PC-3 (cell line): ENCODE measurements around the gene NOTCH1. TPM values are rescaled to one million over a fixed set of nuclear protein-coding genes. Genes with fewer than 3 reads are reported as not detected.

ENCODE experiments used
- ATAC-seq: fragments of 200-7000 bp; cut with Tn5 transposase; 2 replicates; pipeline ENCODE4 v1.9.1; 2020; ENCODE audit warnings: mild to moderate bottlenecking, moderate library complexity
- BruUV-seq: library from RNA; stranded (reverse); fragments of 400-500 nt; replicated peaks from 2 replicates; lab custom pipeline; 2021; lab: Mats Ljungman, UMichigan
- CTCF ChIA-PET: fragments of 300-600 bp; sonication (Branson Sonifier 250); formaldehyde crosslinking; loops from one replicate; lab custom pipeline; 2022; ENCODE audit warnings: antibody characterized with exemption; lab: Charles Lee
- POLR2A ChIA-PET: fragments of 300-600 bp; sonication (Branson Sonifier 250); formaldehyde crosslinking; loops from one replicate; lab custom pipeline; 2022; ENCODE audit warnings: antibody characterized with exemption; ENCODE audit not compliant: unreplicated experiment; lab: Charles Lee
- DNase-seq: peaks from one replicate; pipeline ENCODE4 v3.0.0-alpha.2; 2015
- H2AFZ ChIP-seq: fragments of 300-600 bp; sonication (generic); 2 replicates; pipeline ENCODE4 v1.6.0; 2016; ENCODE audit warnings: antibody characterized with exemption, low read length
- H3F3A ChIP-seq: fragments of 300-600 bp; sonication (generic); one replicate; pipeline ENCODE4 v1.6.0; 2017; ENCODE audit warnings: antibody characterized with exemption, low read length, control low read depth, mild to moderate bottlenecking; ENCODE audit not compliant: unreplicated experiment
- H3K27ac ChIP-seq: fragments of 300-600 bp; sonication (generic); 2 replicates; pipeline ENCODE4 v1.5.1; 2016; ENCODE audit warnings: mild to moderate bottlenecking, low read length
- H3K27me3 ChIP-seq: fragments of 300-600 bp; sonication (generic); 2 replicates; pipeline ENCODE4 v1.6.1; 2016; ENCODE audit warnings: low read length, mixed read lengths
- H3K36me3 ChIP-seq: fragments of 300-600 bp; sonication (generic); 2 replicates; pipeline ENCODE4 v1.6.1; 2016; ENCODE audit warnings: low read depth, mixed run types, low read length, mixed read lengths
- H3K4me1 ChIP-seq: fragments of 300-600 bp; sonication (generic); 2 replicates; pipeline ENCODE4 v1.5.1; 2016; ENCODE audit warnings: low read length; ENCODE audit not compliant: insufficient read depth
- H3K4me2 ChIP-seq: fragments of 300-600 bp; sonication (generic); 2 replicates; pipeline ENCODE4 v1.6.0; 2016; ENCODE audit warnings: low read length
- H3K4me3 ChIP-seq: fragments of 300-600 bp; sonication (generic); 2 replicates; pipeline ENCODE4 v1.5.1; 2016; ENCODE audit warnings: mild to moderate bottlenecking, low read length, mixed read lengths
- H3K79me2 ChIP-seq: fragments of 300-600 bp; sonication (generic); 2 replicates; pipeline ENCODE4 v1.6.1; 2017; ENCODE audit warnings: low read length, mixed read lengths
- H3K9ac ChIP-seq: fragments of 300-600 bp; sonication (generic); 2 replicates; pipeline ENCODE4 v1.6.0; 2016; ENCODE audit warnings: mild to moderate bottlenecking, low read length
- H3K9me2 ChIP-seq: fragments of 300-600 bp; sonication (generic); replicated peaks from 2 replicates; pipeline ENCODE4 v1.6.1; 2016; ENCODE audit warnings: mixed run types, low read length, mixed read lengths
- H3K9me3 ChIP-seq: fragments of 300-600 bp; sonication (generic); 2 replicates; pipeline ENCODE4 v1.6.1; 2016; ENCODE audit warnings: low read length, mixed read lengths
- H4K20me1 ChIP-seq: fragments of 300-600 bp; sonication (generic); 2 replicates; pipeline ENCODE4 v1.6.1; 2016; ENCODE audit warnings: low read length, mixed read lengths
- CTCF ChIP-seq: fragments of 300-600 bp; sonication (generic); conservative IDR thresholded peaks from 2 replicates; pipeline ENCODE4 v1.5.1; 2017; ENCODE audit warnings: antibody characterized with exemption, low read depth, mild to moderate bottlenecking, low read length
- EZH2 ChIP-seq: fragments of 300-600 bp; sonication (generic); IDR thresholded peaks from one replicate; pipeline ENCODE4 v1.6.1; 2017; ENCODE audit warnings: antibody characterized with exemption, mild to moderate bottlenecking, low read length; ENCODE audit not compliant: unreplicated experiment
- EZH2phosphoT487 ChIP-seq: fragments of 300-600 bp; sonication (generic); IDR thresholded peaks from 2 replicates; pipeline ENCODE4 v1.6.1; 2018; ENCODE audit warnings: mild to moderate bottlenecking, antibody characterized with exemption, low read length, borderline replicate concordance
- intact Hi-C: fragments of 100-400 bp; cut with micrococcal nuclease; formaldehyde crosslinking; loops from 2 replicates; pipeline ENCODE4 v1.9.0; 2023
- total RNA-seq: library from RNA; depleted of rRNA; stranded (reverse); fragments of >200 nt; gene quantifications from 2 replicates; pipeline ENCODE4 v1.2.3, GENCODE V29; 2014

NOTCH1 gene
- total RNA-seq, 1 experiment from 2014 or later, result 14.3 TPM

- CTCF ChIA-PET, result no interaction called here
- H3K27me3 ChIP-seq, result no peaks in the 10 kb centered on the region
- no peak for ATAC-seq
- peaks cover 20% of the 10 kb centered on the region for H3K36me3 ChIP-seq
- H3K79me2 ChIP-seq, result peaks cover 61% of the 10 kb centered on the region
- DNase-seq, result no peak
- no peaks in the 10 kb centered on the region for H3F3A ChIP-seq
- no peak overlapping the region for H3K9ac ChIP-seq
- no peaks in the 10 kb centered on the region for H3K9me2 ChIP-seq
- H3K27ac ChIP-seq, result no peak overlapping the region
- no peak overlapping the region for H3K4me2 ChIP-seq
- no peaks in the 10 kb centered on the region for H3K9me3 ChIP-seq
- no TSS peak for BruUV-seq
- H3K4me3 ChIP-seq, result no peak overlapping the region
- POLR2A ChIA-PET, result no interaction called here
- intact Hi-C loops, result no loop called here
- no peaks in the 10 kb centered on the region for H4K20me1 ChIP-seq
- H3K4me1 ChIP-seq, result no peaks in the 10 kb centered on the region
- TF ChIP-seq CTCF, result no peak
- TF ChIP-seq EZH2phosphoT487, result no peak
- no peak for TF ChIP-seq EZH2
- H2AFZ ChIP-seq, result no peak overlapping the region
Measured at GRCh38 chr9:136472640-136473353, 73.1 kb downstream of the NOTCH1 start.

- POLR2A ChIA-PET, result no interaction called here
- H3K27ac ChIP-seq, result no peak overlapping the region
- no peak overlapping the region for H3K4me3 ChIP-seq
- no peaks in the 10 kb centered on the region for H3K9me2 ChIP-seq
- no peak overlapping the region for H3K9ac ChIP-seq
- no peak for ATAC-seq
- peaks cover 53% of the 10 kb centered on the region for H3K79me2 ChIP-seq
- CTCF ChIA-PET, result no interaction called here
- H3K4me1 ChIP-seq, result no peaks in the 10 kb centered on the region
- intact Hi-C loops, result no loop called here
- no peaks in the 10 kb centered on the region for H3K27me3 ChIP-seq
- no TSS peak for BruUV-seq
- DNase-seq, result no peak
- H3K9me3 ChIP-seq, result no peaks in the 10 kb centered on the region
- no peak overlapping the region for H2AFZ ChIP-seq
- no peaks in the 10 kb centered on the region for H3F3A ChIP-seq
- H3K4me2 ChIP-seq, result no peak overlapping the region
- TF ChIP-seq EZH2, result no peak
- no peak for TF ChIP-seq CTCF
- no peaks in the 10 kb centered on the region for H4K20me1 ChIP-seq
- peaks cover 12% of the 10 kb centered on the region; the same call in 1 of the 2 replicates for H3K36me3 ChIP-seq
Measured at GRCh38 chr9:136471802-136472487, 73.9 kb downstream of the NOTCH1 start.
